ENCODE results near the gene RBM42. TPM values are rescaled to one million over a fixed set of nuclear protein-coding genes. Genes with fewer than 3 reads are reported as not detected.

Gene RBM42
- total RNA-seq, 1 experiment from 2014 or later: 93.9 TPM

DNA sequence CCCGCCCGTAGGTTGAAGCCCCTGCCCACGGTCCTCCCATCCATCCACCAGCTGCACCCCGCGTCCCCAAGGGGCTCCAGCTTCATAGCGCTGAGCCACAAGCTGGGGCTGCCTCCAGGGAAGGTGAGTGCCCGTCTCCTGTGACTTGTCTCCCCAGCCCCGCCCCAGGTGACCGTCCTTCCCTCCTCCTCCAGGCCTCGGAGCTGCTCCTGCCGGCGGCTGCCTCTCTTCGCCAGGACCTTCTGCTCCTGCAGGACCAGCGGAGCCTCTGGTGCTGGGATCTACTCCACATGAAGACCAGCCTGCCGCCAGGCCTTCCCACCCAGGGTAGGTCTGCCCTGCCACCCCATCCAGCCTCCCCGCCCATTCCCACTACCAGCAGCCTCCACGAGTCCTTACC lies 8.8 kb upstream of the RBM42 start:
- DNase-seq (ENCODE audit: low read depth): no peak

DNA sequence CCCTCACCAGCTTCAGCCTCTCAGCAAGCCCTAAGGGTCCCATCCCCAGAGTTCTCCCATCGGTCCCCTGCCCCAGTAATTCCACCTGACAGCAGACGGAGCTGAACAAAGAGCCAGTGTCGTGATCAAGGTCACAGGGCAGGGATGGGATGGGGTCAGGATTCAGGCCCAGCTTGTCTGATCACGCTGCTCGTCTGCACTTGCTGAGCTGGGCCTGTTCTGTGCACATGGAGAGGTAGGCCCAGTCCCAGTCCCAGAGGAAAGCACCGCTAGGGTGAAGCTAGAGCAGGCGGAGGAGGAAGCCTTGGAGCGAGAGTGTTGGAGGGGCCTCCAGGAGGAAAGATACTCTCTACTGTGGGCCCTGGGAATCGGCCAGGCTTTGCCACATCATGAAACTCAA lies 7.1 kb upstream of the RBM42 start:
- DNase-seq (ENCODE audit: low read depth): no peak

DNA sequence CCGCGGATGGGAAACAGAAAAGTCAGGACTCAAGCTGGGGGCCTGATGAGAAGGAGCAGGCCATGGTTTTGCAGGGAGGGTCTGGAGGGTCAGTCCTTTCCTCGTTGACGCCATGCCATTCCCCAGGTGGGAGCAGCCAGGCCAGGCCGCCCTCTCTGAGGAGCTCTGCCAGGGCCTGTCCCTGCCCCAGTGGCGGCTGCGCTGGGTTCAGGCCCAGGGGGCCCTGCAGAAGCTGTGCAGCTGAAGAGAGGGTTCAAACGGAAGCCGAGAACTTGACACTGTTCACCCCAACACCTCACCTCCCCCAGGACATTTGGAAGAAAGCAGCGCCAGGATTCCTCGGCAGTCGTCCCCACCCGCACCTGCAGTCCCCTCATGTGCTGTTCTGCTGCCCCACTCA lies 6.1 kb upstream of the RBM42 start:
- no peak for DNase-seq (ENCODE audit: low read depth)

DNA sequence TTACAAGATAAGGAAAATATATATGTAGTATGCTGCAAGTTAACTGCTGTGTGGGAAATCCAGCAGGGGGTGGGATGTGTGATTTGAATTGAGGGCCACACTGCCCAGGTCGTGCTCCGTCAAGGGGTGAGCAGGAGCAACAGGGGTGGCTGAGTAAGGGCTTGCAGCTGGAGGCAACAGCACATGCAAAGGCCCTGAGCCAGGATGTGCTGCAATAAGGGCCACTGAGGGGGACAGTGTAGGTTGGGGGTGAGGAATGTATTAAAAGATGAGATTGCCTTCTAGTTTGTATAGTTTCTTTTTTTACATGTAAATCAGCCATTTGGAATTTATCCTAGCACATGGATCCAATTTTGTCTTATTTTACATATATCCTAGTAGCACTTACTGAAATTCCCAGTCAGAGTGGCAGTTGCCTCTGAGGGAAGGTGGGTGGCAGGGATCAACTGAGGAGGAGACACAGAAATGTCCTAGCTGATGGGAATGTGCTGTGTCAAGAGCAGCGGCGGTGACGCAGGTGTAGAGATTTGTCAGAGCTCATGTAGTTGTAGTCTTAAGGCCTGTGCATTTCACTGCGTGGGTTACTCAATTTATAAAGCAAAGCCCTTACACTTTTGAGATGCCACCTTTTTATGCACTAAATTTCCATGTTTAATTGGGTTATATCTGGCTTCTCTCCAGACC lies 5.4 kb upstream of the RBM42 start:
- DNase-seq (ENCODE audit: low read depth): no peak

DNA sequence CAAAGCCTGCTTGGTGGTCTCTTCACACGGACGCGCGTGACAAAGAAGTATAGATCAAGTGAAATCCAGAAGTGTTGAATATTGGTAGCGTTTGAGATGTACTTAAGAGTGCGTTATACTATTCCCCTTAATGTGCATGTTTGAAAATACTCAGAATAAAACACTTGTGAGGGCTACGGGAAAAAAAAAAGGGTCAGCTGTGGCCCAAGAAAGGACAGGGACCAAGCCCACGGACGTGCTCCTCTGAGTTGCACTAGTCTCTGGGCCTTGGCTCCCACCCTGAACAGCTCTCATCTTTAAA lies 622 bp upstream of the RBM42 start:
- DNase-seq (ENCODE audit: low read depth): no peak

DNA sequence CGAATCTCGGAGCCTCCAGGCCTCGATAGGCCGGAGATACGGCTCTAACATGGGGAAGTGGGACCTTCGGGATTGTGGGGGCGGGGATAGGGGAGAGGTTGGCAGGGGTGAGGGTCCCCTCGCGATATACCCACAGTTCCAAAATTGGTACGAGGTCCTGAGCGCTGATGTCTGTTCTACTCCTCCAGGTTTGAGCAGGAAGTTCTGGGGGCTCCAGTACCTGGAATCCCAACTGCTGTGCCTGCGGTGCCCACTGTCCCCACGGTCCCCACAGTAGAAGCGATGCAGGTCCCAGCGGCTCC lies 447 bp downstream of the RBM42 start:
- no peak for DNase-seq (ENCODE audit: low read depth)

DNA sequence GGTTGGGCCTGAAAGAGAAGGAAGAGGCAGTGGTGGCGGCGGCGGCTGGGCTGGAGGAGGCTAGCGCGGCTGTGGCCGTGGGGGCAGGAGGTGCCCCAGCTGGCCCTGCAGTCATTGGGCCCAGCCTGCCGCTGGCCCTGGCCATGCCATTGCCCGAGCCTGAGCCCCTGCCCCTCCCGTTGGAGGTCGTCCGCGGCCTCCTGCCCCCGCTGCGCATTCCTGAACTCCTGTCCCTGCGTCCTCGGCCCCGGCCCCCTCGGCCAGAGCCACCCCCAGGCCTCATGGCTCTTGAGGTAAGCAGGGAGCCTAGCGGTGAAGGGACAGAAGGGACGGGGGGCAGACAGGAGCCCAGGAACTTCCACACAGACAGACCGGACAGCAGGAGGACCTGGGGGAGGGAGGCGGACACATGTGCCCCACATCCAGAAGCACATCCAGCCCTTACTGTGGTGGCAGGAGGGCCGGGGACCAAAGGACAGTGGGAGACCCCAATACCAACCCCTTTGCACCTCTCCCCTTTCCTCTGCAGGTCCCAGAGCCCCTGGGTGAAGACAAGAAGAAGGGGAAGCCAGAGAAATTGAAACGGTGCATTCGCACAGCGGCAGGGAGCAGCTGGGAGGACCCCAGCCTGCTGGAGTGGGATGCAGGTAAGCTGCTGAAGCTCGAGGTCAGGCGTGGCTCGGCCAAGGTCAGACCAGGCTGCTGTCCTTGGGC lies 5.0 kb downstream of the RBM42 start:
- DNase-seq (ENCODE audit: low read depth): no peak

DNA sequence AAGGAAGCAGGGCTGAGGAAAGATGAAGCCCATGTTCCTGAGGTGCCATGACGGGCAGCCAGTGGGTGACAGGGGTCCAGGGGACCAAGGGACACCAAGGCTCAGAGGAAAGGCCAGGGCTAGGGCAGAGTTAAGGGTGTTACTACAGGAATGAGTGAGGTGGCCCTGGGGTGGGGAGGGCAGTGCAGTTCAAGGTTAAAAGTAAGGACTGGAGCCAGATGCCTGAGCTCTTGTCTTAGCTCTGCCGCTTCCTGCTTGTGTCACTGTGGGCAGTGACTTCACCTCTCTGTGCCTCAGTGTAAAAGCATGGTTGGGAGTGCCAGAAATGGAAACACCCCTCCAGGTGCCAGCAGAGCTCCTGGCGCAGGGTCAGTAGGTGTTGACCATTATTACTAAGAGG lies 7.8 kb downstream of the RBM42 start:
- no peak for DNase-seq (ENCODE audit: low read depth)

DNA sequence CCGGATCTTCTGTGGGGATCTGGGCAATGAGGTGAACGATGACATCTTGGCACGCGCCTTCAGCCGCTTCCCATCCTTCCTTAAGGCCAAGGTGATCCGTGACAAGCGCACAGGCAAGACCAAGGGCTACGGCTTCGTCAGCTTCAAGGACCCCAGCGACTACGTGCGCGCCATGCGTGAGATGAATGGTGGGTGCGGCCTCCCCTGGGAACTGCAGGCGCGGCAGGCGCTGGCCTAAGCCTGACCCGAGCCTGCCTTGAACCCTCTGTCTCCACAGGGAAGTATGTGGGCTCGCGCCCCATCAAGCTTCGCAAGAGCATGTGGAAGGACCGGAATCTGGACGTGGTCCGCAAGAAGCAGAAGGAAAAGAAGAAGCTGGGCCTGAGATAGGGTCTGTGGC lies 8.3 kb downstream of the RBM42 start:
- no peak for DNase-seq (ENCODE audit: low read depth)

DNA sequence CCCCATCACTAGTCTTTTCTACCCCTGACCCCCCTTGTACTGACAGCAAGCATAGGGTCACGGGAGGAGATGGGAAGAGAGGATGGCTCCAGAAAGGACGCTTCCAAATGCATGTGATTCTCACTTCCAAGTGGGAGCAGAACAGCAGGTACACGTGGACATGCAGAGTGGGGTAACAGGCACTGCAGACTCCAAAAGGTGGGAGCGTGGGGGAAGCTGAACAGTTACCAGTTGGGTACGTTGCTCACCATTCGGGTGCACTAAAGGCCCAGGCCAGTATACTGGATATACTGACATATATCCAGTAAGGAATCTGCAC lies 10.4 kb downstream of the RBM42 start:
- DNase-seq (ENCODE audit: low read depth): no peak

DNA sequence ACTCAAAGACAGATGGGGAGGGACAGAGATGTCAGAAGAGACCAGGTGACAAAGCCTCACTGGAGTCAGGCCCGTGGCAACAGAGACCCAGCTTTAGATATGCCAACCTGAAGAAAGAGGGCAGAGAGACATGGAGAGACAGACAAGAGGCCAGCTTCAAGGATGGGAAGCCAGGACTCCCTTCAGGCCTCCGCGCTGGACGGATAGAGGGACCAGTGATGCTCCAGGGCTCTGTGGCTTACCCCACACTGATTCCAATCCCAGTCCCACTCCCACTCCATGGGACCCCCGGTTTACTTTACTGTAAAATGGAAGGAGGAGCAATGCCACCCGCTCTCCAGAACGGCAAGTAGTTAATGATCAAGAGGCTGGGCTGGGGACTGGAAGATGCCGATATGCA lies 11.0 kb downstream of the RBM42 start:
- no peak for DNase-seq (ENCODE audit: low read depth)

DNA sequence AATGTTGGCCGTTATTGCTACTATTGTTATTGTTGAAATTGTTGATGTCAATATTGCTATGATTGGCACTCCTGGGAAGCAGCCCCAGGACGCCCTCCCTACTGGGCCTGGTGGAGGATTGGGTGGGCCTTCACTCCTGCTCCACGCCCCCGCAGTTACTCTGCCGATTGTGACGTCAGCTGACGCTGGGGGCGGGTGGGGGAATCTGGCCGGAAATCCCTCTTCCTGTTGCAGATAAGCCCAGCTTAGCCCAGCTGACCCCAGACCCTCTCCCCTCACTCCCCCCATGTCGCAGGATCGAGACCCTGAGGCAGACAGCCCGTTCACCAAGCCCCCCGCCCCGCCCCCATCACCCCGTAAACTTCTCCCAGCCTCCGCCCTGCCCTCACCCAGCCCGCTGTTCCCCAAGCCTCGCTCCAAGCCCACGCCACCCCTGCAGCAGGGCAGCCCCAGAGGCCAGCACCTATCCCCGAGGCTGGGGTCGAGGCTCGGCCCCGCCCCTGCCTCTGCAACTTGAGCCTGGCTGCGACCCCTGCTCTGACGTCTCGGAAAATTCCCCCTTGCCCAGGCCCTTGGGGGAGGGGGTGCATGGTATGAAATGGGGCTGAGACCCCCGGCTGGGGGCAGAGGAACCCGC lies 12.8 kb downstream of the RBM42 start, which contains the start of gene ETV2:
ETV2 (plus strand) TSS at position 231 of the 637 bp plus-strand sequence. CDS start 716 bp downstream, outside the sequence.
- no peak for DNase-seq (ENCODE audit: low read depth)

DNA sequence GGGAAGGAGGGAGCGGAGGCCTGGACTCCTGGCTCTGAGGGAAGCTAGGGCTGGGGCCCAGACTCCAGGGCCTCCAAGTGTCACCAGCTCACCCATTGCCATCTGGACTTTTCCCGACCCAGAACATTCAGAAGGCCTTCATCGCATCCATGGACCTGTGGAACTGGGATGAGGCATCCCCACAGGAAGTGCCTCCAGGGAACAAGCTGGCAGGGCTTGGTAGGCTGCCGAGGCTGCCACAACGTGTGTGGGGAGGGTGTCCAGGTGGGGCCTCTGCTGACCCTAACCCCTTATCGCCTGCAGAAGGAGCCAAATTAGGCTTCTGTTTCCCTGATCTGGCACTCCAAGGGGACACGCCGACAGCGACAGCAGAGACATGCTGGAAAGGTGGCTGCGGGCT lies 13.5 kb downstream of the RBM42 start:
- DNase-seq (ENCODE audit: low read depth): no peak

DNA sequence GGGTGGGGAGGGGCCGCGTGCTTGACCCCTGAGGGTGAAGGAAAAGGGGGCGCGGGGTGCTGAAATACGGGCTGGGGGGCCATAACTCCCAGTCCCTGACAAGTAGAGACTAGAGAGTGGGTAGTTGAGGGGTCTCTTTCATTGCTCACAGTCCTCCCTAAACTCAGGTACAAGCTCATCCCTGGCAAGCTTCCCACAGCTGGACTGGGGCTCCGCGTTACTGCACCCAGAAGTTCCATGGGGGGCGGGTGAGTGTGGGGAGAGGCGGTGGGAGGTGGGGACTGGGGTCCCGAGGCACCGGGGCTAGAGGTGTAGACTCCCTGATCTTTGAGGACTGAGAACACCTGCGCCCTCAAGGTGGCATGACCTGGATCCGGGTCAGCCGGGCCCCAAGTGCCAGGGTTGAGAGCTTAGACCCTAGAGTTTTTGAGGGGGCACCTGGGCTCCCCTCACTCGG lies 14.0 kb downstream of the RBM42 start:
- DNase-seq (ENCODE audit: low read depth): no peak

DNA sequence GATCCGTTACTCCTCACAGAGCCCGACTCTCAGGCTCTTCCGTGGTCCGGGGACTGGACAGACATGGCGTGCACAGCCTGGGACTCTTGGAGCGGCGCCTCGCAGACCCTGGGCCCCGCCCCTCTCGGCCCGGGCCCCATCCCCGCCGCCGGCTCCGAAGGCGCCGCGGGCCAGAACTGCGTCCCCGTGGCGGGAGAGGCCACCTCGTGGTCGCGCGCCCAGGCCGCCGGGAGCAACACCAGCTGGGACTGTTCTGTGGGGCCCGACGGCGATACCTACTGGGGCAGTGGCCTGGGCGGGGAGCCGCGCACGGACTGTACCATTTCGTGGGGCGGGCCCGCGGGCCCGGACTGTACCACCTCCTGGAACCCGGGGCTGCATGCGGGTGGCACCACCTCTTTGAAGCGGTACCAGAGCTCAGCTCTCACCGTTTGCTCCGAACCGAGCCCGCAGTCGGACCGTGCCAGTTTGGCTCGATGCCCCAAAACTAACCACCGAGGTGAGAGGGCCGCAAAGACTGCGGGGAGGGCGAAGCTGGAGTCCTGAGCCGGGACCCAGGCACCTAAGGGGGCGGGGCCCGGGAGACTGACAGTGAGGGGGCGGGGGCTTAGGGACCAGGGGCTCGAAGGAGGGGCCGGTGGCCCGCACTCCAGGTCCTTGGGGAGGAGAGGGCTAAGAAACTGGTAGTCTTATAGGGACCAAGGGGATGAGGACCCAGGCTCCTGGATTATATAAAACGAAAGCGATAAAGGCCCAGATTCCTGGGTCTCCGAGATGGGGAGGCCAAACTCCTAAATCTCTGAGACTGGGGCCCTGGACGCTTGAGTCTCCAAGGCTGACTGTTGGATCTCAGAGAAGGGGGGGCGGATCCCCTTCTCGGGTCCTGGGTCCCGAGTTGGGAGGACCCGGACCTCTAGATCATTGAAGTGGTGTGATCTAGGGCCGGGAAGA lies 14.7 kb downstream of the RBM42 start:
- DNase-seq (ENCODE audit: low read depth): peak; percentile 76

DNA sequence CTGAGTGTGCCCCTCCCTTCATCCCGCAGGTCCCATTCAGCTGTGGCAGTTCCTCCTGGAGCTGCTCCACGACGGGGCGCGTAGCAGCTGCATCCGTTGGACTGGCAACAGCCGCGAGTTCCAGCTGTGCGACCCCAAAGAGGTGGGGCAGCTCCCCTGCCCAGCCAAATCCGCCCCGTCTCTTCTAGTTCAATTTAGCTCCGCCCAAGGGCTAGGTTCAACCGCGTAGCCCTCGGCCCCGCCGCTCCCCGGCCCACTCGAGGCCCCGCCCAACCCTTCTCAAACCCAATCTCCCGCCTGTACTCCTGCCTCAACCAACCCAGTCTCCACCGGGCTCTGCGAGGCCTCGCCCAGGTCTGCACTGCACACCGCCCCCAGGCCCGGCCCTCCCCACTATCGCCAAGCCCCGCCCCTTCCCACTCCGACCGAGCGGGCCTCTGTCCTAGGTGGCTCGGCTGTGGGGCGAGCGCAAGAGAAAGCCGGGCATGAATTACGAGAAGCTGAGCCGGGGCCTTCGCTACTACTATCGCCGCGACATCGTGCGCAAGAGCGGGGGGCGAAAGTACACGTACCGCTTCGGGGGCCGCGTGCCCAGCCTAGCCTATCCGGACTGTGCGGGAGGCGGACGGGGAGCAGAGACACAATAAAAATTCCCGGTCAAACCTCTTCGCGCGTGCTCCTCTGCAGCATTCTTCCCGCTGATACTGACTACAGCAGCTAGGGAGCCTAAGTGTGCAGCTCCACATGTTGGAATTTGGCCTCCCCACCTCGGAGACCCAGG lies 15.6 kb downstream of the RBM42 start:
- DNase-seq (ENCODE audit: low read depth): peak; percentile 83

DNA sequence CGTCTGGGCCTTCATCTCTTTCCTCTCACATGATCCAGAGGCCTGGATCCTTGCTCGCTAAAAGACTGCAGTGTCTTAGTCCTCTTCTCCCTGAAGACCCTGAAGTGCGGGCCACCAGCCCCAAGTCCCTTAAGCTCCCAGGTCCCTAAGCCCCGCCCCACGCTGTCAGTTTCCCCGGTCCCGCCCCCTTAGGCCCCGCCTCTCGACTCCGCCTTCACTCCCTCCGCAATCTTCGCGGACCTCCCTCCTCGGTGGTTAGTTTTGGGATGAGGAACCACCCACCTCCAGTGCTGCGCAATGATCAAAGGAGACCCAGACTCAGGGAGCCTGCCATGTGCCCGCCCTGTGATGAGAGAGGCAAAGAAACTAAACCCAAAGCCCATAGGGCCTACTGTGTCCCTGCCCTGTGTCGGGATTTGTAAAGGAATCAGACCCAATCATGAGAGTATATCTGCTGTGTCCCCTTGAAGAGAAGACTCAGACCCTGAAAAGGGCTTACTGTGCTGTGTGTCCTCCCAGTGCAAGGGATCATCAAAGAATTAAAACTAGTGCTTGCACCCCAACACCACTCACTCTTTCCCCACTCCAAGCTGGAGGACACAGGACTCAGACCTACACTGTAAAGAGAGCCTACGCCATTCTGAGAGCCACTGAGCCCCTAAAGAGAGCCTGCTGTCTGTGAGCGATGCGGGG lies 16.3 kb downstream of the RBM42 start:
- DNase-seq (ENCODE audit: low read depth): no peak

DNA sequence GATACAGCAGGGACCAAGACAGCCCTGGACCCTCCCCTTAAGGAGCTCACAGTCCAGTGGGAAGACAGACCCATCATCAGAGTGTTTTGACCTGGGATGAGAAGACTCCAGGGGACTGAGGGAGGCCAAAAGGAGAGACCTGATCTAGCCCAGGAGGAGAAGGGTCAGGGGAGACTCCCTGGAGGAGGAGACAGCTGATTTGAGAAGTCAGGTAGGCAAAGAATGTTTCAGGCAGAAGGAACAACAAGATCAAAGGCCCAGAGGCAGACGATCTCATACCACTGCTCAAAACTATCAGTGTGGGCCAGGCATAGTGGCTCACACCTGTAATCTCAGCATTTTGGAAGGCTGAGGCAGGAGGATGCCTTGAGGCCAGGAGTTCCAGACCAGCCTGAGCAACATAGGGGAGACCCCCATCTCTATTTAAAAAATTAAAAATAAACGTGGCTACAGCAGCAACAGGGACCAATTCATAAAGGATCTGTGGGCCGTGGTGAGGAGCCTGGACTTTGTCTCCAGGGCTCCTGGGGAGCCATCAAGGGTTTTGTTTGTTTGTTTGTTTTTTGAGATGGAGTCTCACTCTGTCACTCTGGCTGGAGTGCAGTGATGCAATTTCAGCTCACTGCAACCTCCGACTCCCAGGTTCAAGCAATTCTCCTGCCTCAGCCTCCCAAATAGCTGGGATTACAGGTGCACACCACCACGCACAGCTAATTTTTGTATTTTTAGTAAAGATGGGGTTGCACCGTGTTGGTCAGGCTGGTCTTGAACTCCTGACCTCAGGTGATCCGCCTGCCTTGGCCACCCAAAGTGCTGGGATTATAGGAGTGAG lies 17.1 kb downstream of the RBM42 start:
- no peak for DNase-seq (ENCODE audit: low read depth)
